HG03460 (cell line): ENCODE measurements around the gene TBC1D4.
A peak's percentile ranks its signal among the peaks of the same experiment; 100 is the strongest.

Experiments used
- ATAC-seq: cut with Tn5 transposase; IDR thresholded peaks from one replicate; pipeline ENCODE4 v1.9.1; 2021; ENCODE audit not compliant: unreplicated experiment

Gene TBC1D4

DNA sequence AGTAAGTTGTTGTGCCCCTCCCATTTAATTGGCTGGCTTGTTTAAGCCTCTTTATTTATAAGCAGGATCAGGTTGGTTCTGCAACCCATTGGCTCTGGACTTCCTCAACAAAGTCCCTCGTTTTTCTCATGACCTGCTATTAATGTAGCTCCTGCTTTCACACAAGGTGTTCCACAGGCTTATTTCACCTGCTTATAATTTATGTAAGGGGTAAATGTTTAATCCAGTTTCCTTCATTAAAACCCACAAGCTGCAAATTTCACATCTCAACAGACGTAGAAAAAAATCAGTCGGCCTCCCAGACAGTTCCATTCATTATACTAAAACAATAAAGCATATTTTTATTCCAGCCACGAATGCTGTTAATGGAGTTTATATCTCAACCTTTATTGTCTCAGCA is 86.1 kb downstream of the TBC1D4 start:
- ATAC-seq: no peak

DNA sequence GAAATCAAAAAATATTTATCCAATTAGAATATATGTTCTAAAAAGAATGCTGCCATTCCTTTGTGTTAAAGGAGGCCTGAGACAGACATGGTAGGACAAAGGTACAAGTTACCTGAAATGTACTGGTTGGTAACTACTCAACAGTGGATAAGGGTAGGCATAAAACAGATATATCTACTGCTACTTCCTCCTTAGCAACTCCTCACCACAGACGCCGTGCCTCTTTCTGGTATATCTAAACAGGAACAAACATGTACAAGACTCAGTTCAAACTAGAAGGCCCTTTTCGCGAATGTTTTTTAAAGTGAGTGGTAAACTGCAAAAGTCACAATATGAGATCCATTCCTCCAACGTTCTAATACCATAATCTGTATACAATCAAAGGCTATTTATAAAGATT is 86.9 kb downstream of the TBC1D4 start:
- peak; percentile 63 for ATAC-seq

DNA sequence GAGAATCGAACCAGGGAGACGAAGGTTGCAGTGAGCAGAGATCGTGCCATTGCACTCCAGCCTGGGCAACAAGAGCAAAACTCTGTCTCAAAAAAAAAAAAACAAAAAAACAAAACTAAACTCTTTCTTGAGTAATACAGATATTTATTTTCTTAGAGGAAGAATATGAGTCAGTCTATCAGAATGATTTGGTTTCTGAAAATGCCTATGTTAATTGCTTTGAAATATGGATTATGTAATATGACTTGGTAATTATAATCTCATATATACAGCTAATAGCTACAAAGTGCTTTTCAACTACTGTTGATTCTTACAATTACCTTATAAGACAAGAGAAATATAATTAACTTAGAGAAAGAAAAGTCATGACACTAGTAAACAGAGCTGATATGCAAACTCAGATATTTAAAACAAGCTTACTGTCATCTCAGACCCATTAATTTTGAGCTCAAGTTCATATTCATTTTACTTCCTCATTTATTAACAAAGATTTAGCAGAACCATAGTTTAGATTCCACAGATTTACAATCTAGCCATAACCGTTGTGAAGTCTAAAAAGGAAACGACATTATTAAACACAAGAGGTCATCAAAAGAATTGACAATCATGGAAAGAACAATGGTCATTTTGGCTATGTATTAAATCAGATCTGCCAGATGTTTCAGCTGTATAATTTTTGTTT is 88.0 kb downstream of the TBC1D4 start:
- ATAC-seq: no peak

DNA sequence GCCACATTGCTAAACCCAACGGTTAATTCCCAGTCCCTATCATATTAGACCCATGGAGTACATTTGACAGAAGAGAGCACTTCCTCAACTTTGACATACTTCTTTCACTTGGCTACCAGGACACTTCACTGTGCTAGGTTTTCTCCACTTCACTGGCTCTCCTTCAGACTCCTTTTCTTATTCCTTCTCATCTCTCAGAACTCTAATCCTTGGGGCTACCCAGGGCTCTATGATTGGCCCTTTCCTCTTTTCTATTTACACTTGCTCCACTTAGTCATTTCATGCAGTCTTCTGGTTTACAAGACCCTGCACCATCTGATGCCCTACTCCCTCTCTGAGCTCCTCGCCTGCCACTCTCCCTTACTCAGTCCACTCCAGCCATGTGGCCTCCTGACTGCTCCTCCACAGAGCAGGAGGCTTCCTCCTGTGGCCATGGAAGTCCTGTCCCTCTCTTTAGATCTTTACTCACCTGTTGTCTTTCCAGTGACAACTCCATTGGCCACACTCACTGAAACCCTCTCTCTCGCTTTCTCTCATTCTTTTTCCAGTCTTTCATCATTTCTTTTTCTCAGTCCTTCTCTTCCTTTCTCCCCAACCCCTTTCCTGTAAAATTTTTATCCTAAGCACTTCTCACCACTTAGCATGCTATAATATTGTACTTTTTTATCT is 90.4 kb downstream of the TBC1D4 start:
- ATAC-seq: no peak

DNA sequence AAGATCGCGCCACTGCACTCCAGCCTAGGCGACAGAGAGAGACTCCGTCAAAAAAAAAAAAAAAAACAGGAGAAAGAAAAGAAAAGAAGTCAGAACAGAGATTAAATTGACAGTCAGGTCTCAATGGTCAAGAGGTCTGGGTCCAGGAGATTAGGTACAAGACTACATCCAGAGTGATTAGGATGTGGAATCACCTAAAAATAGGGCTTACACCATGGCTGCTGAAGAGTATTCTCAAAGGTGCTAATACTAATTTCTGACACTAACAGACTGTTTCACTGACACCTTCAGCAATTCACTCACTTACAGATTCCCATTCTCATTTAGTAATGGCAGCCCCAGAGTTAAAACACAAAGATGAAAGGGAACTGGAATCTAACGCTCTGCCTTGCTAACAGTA is 91.7 kb downstream of the TBC1D4 start:
- ATAC-seq: no peak

DNA sequence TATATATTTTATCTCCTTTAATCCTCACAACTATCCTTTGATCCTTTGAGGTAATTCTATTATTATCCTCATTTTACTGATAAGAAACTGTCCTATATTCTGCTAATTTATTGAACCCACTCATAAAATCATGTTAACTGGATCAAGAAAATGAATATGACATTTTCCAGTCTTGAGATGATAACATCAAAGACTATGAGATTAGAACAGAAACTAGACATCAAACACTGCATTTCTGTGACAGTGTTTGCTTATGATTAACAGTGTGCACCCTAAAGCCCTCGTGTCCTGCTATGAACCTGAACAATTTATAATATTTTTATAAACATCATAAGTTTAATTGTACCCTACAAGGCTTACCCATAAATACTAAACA is 96.3 kb downstream of the TBC1D4 start:
- no peak for ATAC-seq

DNA sequence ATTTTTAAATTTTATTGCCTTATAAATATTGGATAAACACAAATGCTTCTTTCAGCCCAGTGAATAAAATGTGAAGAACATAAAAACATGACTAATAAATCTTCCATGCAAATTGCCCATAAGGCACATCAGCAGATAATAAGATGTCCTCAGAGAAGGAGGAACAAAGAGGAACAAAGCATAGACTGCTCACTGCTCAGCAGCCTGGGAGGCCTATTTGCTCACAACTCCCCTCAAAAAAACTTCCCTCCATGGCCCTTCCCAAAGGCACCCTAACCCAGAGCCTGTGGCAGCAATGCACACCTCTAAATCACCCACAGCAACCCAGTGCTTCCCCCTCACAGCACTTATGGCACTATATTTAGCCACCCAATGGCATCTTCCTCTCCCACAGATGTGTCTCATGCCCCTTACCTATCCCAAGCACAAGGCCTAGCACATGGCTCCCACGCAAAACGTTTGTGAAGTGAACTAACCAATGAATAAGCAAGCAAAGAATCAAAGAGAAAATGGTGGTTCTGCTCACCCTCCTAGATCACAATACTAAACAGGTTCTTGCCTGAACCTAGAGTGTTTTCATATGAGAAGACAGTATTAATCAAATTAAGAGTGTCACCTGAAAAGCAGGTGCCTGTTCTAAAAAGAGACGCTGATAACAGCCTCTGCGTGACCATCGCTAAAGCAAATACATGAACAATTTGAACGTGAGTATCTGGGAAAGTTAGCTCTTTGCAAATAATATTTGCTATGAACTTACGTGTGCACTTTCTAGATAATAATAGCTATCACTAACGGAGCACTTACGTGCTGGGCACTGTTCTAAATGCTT is 96.9 kb downstream of the TBC1D4 start:
- ATAC-seq: no peak

DNA sequence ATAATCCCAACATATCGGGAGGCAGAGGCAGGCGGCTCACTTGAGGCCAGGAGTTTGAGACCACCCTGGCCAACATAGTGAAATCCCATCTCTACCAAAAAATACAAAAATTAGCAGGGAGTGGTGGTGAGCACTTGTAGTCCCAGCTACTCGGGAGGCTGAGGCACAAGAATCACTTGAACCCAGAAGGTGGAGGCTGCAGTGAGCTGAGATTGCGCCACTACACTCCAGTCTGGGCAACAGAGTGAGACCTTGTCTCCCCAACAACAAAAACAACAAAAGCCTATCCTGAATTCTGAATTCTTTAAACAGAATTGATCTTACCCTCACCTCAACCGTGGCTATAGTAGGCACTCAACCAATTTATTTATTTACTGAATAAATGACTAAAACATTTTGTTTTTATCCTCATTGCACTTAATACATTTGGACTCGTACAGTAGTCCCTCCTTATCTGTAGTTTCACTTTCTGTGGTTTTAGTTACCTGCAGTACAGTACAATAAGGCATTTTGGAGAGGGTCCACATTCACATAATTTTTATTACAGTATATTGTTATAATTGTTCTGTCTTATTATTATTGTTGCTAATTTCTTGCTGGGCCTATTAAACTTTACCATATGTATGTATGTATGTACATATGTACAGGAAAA is 98.8 kb downstream of the TBC1D4 start:
- ATAC-seq: no peak

DNA sequence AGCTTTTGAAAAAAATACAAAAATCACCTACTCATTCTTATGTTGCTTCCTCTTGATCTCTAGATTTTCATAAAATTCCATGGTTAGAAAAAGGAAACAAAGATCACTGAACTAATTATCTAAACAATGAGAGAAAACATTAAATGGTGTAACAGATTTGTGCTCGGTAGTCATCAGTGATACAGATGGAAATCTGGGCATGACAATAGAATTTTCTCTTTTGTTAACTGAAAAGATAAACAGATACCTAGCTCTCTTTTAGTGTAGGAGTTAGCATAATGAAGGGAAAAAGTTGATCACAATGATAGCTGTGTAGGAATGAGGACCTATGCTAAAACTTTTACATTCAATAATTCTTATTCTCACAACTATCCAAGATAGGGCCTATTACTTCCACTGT is 103.7 kb downstream of the TBC1D4 start:
- ATAC-seq: no peak

DNA sequence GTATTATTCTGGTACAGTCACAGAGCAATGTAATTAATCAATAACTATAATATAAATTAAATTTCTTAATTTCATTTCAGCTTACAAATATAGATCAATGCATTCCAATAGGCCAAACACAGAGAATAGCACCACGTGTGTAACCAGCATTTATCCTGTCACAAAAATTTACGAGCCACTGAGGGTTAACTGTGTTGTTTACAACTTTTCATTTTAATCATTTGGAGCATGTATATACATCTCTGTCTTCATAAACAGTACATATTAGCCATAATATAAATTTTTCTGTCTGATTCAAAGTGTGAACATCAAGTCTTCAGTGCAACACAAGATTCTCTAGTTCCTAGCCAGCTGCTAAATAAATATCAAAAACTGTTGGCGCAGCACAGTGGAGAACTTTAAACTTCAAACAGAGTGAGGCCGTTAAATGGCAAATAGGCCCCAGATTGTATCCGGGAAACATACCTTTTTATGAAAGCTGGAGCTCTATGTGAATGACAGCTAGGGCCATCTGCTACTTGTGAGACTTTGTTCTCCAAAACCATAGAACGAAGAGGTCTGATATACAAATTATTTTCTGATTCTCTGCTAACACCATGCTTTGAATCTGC is 105.1 kb downstream of the TBC1D4 start:
- no peak for ATAC-seq

DNA sequence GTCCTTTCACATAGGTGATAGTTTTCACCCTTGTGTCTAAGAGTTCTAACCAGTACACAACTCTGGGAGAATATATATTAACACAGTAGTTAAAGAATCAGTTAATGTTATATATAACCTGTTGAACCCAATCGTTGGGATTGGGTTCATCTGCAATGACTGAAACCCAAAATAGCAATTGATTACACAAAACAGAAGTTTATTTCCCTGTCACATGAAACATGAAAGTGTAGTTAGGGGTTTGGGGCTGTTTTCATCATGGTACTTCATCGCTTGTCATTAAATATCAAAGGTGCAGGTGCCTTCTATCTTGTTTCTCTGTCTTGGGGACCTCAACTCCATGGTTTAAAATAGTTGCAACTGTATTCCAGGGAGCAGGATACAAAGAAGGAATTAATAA is 106.6 kb downstream of the TBC1D4 start:
- ATAC-seq: no peak

DNA sequence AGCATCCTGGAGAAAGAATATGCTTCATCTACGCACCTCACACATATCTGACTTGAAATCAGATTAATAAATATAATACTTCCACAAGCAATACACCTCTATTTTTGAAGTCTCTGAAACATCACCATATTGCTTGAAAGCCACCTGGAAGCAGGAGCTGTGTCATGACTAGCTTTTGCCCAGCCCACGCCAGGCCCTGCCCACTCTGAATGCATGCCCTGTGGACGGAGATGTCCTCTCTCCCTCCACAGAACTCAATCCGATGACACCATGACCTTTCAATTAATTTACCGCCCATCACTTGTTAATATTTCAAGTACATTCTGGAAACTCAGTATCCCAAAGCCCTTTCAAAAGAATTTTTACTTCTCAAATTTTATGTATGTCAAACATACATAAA is 108.0 kb downstream of the TBC1D4 start:
- ATAC-seq: no peak

DNA sequence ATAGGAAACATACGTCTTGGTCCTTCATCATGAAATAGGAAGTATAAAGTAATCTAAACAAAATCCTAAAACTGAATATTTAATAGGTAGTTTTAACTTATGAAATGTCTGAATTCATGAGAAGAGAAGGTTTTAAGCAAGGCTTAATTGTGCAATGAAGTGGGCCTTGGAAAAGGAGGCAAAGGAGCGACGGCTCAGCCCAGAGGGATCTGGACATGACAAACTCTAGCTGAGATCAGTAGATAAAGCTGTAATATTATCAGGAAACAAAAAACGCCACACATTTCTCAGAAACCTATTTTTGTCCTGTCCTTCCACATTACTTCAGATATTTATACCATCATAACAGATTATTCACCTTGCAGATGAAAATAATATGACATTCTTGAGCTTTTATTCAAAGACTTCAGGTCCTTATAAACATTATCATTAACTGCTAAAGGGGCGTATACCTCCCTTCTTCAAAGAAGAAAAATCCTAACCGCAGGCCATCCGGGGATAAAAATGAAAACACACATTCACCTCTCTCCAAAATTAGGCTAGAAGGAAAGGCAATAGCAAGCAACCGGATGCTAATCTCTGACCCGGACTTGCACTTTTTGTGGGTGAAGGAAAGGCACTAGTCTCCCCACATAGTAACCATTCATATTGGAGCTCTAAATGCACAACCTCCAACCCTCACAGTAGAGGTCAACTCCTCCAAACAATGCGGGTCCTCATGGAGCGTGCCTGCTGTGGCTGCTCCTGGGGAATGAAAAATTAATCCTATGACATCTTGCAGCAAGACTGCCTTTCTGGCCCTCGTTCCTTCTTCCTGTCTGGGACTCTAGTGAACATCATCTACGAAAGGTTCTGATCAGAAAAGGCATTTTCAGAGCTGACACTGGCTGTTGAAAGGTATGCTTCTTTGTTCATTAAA is 108.8 kb downstream of the TBC1D4 start:
- no peak for ATAC-seq

DNA sequence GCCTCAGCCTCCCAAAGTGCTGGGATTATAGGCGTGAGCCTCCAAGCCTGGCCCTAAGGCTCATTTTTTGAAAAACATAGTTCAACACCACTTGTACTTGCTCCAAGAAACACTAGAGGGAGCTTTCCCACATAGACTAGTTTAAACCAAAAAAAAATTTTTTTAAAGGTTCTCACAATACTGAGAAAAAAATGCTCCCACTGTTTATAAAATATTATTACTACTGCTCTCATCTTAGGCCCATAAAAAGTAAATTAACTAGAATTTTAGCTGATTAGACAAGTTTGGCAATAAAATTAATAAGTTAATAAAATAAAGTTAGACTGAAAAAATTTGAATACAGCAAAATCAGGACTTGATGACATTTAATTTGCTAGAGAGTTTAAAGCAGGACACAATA is 109.5 kb downstream of the TBC1D4 start:
- ATAC-seq: peak; percentile 62

DNA sequence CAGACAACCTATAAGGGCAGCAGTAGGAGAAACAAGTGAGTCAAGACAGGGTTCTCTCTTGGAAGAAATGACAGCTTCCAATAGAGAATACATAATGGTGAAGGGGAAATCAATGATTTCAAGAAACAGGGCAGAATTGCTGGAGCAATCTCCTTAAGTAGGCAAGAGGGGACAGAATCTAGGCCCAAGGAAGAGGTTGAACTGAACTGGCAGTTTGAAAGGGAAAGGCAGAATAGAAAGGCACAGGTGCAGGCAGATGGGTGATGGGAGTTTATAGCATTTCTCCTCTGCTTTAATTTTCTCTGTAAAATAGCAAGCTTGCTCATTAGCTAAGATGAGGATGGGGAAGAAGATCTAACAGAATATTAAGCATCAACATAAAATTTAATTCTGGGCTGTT is 110.8 kb downstream of the TBC1D4 start:
- ATAC-seq: no peak

DNA sequence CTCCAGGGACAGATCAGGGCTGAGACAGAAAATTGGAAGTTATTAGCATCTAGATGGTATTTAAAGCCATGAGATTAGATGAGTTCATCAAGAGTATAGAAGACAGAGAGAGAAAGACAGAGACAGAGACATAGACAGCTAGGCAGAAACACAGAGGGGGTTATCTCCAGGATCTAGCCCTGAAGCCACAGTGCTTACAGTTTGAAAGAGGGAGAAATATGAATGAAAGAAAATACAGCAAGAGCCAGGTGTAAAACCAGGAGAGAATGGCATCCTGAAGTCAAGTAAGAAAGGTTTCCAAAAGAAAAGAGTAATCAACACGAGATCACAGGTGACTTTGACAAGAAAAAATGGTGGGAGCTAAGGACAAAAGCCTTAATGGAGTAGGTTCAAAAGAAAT is 111.2 kb downstream of the TBC1D4 start:
- ATAC-seq: no peak

DNA sequence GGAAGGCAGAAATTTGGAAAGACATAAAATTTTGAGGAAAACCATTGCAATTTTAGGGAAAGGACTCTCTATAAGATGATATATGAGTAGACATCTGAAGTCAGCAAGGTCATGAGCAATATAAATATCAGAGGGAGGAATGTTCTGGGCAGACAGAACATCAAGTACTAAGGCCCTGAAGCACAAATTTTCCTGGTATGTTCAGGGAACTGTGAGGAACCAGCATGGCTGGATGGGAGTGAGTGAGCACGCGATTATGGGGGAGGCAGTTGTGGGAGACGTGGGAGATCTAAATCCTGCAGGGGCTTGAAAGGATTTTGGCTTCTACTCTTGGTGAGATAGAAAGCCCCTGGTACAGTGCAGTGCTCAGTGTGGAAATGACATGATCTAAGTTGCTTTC is 112.0 kb downstream of the TBC1D4 start:
- no peak for ATAC-seq

DNA sequence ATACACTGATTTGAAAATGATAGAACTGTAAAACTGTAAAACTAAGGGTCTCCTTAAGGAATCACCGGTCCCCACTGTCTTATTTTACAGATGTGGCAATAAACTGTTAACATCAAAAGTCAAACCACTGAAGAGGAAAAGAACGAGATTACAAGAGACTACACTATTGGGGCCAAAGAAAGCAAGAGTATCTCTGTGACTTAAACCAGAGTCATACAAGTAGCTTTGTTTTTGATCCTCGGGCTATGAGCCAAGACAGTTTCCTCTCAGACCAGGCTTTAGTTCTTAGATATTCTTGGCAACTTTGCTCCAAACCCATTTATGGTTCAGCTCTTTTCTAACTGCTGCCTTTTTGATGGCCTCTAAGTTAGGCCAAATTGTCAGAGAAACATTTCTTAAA is 113.8 kb downstream of the TBC1D4 start:
- no peak for ATAC-seq

DNA sequence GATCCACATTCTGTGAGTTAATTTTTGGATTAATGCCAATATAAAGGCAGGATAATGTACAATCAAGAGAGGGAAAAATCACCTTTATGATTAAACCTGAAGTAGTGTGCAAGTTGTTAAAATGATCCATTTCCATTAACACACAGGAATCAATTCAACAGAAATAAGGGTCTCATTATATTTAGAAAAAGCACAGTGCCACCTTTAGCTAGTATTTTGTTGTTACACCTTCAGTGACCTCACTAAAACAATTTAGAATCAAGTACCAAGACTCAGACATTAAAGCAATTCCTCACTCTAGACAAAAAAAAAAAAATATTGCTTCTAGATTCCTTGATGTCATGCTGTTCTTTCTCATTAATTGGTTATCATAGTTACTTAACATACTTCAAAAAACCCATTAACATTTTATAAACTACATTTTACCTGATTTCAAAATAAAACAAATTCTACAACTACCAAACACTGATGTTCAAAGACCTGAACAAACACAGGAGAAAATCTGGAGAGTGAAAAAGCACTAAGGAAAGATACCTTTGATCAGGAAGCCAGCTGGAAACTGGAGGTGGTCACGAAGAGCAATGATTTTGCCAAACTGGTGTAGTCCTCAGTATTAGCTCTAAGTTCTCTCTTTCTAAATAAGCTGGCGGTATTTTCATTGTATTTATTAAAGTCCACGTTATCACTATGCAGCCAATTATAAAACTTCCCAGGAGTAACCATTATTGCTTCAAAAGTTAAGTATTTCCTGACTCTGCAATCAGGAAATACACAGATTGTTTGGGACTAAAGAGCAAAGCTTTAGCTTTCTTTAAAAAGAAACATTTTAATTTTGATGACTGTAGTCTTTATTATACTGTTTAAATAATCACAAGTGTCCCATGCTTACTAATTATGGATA is 115.3 kb downstream of the TBC1D4 start:
- ATAC-seq: no peak
